HG03439 (cell line): ENCODE measurements around the gene MTA3.

ENCODE experiments used
- ATAC-seq: cut with Tn5 transposase; IDR thresholded peaks from one replicate; pipeline ENCODE4 v1.9.1; 2021; ENCODE audit warnings: mild to moderate bottlenecking, moderate library complexity; ENCODE audit not compliant: unreplicated experiment

The MTA3 gene

DNA sequence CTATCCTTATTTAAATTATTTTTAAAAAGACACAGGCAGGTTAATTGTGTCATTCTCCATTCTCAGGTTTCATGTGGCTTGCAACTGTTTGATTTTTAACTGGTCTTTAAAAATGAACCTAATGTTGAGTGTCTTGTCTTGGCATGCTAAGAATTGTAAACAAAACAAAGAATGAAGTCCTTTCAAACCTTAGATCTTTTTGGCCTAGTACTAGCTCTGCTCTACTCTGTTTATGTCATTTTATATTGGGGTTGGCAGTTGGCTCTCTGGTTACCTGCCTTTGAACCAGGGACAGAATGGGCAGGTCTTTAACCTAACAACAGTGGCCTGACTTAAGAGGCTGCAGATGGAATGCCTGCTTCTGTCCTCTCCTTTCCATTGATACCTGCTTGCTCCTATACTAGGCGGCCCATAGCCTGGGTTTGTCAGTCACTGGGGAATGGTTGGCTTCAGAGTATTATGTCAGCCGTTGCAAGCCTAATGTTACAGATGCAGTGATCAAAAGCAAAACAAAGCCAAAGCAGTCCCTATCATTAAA, 85.5 kb downstream of the MTA3 start:
- ATAC-seq: no peak

DNA sequence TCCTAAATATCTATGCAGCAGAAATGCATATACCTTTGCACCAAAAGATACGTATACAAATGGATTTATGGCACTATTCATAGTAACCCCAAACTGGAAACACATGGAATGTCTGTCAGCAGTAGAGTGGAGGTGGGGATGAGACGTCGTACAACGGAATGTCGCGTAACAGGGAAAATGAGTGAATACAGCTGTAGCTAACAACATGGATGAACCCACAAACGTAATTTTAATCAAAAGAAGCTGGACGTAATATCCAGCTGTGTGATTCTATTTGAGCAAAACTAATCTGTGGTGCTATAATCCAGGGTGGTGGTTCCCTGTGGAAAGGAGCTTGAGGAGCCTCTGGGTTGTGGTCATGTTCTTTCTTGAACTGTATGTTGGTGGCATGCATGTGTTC, 89.9 kb downstream of the MTA3 start:
- ATAC-seq: no peak

DNA sequence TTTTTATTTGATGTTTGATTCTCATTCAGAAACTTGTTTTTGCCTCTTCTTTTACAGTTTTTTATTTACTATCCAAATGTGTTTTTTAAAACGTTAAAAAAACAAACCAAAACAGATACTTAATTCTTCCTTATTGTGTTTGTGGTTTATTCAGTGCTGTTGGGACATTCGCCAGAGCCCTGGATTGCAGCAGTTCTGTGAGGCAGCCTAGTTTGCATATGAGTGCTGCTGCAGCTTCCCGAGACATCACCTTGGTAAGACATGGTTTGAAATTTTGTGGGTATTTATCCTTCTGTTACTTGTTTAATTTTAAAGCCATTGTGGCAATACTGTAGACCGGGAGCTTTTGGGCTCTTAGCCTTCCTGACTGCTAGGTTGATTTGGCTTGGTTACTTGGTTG, 91.2 kb downstream of the MTA3 start:
- ATAC-seq: no peak

DNA sequence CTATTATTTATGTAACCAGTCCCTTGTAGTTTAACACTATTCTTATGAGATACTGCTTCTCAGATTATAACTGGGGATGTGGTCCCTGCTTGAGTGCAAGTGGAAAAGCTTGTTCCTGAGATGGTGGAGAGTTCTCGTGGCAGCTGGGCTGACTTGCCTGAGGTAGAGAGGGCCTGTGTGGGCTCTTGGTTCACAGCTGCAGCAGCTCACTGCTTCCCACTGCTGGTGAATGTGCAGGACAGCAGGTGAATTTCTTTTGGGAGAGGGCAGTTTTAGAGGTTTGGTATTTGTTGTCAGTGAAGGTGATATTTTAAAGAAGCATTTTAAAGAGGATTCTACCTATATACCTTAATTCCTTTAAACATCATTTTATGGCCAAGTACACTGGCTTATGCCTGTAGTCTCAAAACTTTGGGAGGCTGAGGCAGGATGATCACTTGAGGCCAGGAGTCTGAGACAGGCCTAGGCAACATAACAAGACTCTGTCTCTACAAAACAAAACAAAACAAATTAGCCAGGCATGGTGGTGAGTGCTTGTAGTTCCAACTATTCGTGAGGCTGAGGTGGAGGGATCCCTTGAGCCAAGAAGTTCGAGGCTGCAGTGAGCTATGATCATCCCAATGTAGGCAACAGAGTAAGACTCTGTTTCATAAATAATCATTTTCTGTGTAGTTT, 94.8 kb downstream of the MTA3 start:
- peak; percentile 90 for ATAC-seq

DNA sequence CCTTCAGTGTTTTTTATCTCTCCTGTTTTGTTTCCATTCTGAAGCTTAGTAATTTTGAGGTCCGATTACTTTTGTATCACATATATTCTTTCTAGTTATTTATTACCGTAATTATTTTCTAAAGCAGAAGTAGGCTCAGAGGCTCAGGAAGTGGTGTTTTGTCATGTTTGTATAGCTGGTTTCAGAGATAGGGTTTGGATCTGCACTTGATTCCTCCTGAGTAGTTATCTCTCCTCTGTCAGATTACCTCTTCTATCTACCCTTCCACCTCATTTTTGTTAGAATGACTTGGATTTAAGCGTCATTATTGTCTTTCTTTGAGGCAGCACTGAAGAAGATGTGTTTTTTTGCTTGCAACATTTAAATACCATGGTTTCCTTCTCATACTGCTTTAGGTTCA, 95.4 kb downstream of the MTA3 start:
- no peak for ATAC-seq

DNA sequence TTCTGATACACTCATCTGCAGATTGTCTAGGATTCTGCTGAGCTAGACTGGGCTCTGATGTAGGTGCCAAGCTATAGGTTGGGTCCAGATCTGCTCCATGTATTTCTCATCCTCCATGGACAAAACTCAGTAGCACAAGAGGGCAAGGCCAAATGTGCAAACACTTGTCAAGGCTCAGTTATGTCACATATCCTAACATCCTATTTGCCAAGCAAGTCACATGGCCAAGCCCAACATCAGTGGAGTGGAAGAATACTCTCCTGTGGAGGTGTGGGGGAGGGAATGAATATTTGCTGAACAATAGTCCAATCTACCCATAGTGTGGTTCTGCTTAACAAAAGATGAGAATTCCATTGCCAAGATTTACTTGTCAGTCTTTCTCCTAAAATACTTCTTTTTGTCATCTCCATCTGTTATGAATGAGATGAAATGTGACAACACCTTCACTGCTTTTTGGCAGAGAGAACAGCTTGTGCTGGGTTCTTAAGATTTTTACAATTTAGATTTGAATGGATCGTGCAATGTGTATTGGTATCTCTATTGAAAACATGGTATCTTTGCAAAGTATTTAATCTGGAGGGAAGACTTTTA, 105.7 kb downstream of the MTA3 start:
- no peak for ATAC-seq

DNA sequence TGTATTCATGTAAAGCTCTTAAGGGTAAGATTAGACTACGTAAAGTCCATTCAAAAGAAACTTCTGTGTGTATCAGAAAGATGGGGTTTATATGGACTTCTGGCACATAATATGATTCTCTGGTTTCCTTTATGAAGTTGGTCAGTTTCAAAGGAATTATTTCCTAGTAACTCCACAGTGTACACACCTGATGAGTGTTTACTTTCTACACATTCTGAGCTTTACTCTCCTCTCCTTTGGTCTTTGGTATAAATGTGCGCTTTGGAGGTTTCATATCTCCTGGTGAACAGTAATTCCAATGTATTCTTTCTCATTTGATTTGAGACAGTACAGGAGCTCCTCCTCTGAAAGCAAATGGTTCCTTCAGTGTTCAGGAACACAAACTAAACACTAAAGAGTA, 107.4 kb downstream of the MTA3 start:
- no peak for ATAC-seq

DNA sequence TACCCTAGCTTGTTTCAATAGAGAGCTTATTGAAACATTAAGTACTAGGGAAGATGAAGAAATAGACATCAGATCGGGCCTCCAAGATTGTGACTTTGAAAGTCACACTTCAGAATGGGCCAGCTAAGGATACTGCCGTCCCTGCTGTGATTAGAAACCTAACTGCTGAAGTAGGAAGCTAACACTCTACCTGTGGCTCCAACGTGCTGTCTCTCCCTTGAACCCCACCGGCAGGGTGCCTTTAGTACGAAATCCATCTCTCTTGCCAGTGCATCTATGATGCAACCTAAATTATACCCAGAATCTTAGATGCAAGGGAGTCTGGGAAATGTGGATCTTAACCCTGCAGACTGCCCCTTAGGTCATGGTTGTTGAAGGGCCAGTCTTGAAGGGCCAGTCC, 116.9 kb downstream of the MTA3 start:
- ATAC-seq: no peak

DNA sequence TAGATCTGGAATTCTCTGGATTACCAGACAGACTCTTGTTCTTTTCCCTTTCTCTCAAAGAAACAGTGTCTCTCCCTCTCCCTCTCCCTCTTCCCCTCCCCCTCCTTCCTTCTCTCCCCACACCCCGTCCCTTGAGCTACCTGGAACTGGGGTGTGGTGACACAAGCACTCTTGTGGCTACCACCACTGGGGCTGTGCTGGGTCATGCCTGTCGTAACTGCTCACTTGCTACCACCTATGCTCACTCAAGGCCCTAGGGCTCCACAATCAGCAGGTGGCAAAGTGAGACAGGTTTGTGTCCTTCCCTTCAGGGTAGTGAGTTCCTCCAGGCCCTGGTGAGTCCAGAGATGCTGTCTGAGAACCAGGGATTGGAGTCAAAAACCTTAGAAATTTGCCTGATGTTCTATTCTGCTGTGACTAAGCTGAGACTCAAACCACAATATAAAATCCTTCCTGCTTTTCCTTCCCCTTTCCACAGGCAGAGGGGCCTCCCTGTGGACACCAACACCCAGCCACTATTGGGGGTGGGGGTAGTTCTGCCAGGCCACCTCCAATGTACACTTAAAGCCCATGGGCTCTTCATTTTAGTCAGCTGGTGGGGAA, 124.7 kb downstream of the MTA3 start:
- no peak for ATAC-seq

DNA sequence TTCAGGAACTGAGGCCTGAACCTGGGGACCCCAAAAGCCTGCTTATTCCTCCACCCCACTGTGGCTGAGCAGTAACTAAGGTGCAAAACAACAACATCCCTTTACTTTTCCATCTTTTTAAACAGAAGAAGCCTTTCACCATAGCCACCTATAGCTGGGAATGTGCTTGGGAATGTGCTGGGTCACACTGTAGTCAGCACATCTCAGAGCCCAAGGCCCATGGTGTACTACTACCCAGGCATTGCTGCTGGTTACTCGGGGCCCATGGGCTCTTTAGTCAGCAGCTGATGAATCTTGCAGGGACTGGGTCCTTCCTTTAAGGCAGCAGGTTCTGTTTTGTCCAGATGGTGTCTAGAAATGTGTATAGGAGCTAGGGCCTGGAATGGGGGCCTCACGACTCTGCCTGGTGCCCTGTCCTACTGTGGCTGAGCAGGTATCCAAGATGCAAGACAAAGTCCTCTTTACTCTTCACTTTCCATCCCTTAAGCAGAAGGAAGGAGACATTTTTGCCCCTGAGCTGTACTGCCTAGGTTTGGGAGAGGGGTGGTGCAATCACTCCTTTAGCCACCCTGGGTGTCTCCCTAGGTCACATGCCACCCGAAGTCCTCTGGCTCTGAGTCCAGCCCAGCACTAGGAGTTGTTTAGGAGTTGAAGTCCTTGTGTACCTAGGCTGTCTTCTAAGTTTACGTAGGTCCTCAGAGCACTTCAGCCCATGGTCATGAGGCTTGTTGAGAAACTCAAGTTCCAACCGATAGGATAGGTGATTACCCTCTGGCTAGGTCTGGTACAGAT, 125.5 kb downstream of the MTA3 start:
- no peak for ATAC-seq

DNA sequence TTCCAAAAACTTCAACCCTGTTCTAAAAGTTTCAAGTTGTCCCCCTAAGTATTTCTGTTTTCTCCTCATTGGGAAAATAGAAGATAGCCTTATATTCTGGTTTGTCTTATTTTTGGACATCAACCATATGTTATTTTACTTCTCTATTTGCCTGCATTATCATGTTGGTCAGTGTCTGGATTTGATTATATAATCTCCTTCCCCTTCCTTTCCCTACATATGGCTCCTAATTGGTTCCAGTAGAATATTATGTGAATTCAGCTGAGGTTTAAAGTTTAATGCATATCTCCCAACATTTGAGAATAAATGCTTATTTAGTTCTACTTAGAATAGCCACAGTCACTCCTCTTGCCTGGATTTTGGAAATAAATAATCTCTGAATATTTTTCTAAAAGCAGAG, 128.6 kb downstream of the MTA3 start:
- ATAC-seq: no peak

DNA sequence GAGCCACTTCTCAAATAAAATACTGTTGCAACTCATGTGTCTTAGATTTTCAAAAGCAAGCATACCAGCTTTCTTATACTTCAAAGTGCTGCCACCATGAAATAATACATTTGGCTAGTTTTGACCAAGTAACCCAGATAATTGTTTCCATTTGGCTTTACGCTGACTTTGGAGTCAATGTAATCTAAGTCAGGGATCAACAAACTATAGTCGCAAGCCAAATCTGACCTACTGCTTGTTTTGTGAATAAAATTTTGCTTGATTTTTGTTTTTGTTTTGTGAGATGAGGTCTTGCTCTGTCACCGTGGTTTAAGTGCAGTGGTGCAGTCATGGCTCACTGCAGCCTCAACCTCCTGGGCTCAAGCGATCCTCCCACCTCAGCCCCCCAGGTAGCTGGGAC, 130.5 kb downstream of the MTA3 start:
- ATAC-seq: no peak

DNA sequence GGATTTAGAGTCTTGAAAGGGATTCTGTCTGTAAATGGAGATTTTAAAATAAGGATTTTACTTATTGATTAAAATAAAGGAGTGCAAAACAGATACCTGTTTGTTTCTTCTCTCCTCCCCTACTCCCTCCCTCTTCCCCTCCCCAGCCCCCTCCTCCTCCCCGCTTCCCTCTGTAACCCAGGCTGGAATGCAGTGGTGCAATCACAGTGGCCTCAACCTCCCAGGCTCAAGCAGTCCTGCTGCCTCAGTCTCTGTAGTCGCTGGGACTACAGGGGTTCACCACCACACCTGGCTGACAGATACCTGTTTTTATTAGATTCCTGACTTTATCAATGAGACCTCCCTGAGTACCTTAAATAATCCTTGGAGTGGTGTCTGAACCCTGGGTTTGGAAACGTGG, 138.4 kb downstream of the MTA3 start:
- ATAC-seq: no peak

DNA sequence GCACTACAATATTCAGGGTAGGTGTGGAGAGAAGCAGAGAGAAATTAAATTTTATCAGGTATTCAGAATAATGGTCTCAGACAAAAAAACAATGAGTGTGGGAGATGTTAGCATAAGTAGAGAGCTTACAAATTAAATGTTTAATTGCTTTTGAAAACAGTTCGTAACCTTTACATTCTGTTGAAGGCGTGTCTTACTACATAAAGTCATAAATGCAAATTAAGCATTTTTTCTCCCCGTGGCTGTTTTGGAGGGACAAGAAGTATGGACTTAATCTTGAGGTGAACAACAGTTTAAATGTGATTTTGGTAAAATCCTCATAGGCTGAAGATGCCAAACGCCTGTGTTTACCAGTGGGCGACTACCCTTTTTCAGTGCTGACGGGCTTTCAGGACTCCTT, 139.7 kb downstream of the MTA3 start:
- ATAC-seq: no peak

DNA sequence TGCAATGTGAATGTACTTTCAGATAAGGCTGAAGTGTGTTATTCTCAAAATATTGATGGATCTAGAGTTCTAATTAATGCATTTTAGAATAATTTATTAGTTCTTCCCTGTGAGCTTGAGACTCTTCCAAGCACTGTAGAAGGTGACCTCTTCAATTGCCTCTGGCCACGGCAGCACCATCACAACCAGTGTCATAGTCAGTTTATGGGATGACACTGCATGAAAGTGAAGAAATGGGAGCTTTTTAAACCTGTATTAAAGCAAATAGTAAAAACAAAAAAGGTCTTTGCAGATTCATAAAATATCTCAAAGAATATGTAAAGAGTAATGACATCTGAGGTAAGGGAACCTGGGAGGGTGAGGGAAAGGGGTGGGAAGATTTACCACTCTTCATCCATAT, 143.5 kb downstream of the MTA3 start:
- no peak for ATAC-seq

DNA sequence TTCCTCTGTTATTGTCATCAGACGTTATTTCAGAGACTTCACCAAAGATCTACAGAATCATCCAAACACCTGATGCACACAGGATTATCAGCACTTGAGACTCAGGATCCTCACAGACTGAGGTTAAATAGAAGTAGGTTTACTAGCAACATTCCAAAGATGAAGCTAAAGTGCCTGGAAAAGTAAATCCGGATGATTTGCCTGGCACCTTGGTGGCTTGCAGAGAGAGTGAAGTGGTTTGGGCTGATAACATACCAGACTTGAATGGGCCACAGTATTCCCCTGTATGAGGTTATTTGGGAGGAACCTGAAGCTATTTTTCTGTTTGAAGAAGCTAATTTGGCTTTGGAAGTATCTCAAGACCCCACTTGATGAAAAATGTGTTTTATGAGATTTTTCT, 144.5 kb downstream of the MTA3 start:
- ATAC-seq: no peak

DNA sequence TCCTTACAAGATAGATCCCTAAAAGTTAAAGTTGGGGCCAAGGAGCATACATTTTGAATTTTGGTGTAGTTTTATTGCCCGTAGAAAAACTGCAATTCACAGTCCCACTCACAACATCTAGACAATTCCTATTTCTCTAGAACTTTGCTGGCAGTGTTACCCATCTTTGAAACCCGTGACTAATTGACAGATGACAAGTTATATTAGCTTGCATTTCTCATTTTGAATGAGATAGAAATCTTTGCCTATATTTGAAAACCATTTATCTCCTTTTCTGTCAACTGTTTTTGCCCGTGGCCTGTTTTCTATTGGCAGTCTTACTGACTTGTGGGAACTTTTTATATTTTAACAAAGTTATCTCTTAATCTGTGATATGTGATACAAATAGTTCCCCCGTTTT, 145.5 kb downstream of the MTA3 start:
- ATAC-seq: no peak

DNA sequence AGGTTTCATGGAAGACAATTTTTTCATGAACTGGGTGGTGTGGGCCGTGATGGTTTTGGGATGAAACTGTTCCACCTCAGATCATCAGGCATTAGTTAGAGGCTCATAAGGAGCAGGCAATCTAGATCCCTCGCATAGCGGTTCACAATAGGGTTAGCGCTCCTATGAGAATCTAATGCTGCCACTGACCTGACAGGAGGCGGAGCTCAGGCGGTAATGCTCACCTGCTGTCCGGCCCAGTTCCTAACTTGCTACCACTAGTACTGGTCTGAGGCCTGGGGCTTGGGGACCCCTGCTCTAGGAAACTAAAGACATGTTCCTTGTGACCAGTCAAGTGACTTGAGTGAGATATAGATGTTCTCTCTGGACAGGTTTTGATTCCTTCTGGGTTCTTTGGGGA, 146.3 kb downstream of the MTA3 start:
- no peak for ATAC-seq

DNA sequence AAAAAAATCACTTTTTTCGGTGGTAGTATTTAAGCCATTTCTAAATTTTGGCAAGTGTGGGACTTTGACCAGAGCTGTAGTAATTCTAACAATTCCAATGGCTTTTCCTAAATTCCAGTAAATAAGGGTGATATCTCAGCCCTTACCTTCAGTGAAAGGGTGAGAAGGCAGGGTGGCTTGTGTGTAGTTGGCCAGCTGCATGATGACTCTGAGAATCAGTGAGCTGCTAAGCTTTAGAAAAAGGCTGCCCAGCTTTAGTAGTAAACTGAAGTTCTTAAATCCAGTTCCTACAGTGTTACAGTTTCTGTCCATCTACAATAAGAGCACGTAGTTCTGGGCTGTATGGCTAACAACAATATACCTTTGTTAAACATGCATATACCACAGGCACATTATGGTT, 153.5 kb downstream of the MTA3 start:
- no peak for ATAC-seq

DNA sequence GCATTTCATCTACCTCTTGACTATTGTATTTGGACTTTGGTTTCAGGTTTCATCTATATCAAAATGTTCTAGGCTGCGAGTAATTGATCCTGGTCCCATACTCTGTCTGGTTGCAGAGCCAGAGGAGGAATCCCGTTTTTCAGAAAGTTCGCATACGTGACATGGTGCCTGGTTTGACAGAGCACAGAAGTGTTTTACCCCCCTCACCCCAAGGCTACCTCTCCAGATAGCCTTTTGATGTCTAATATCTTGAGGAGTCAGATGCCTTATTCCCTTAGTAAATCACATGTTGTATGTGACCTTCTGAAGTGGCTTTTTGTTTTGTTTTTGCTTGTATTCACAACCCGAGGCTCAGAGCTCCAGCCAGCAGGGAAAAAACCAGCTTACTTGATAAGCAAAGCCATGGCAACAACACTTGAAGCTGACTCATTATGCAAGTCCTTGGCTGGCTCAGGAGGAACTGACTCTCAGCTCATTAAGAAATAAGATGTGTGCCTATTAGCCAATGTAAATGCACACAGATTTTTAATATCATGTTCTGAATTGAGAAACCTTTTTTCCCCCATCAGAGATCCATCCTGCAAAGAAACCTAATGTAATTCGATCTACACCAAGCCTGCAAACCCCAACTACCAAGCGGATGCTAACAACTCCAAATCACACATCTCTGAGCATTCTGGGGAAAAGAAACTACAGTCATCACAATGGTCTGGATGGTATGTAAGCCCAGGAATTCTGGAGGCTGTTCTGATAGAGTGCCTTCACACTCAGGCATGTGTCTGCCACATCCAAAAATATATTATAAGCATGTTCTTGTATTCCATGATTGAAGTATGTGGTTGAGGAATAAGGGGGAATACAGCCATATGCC, 154.1 kb downstream of the MTA3 start:
- peak; percentile 91 for ATAC-seq

DNA sequence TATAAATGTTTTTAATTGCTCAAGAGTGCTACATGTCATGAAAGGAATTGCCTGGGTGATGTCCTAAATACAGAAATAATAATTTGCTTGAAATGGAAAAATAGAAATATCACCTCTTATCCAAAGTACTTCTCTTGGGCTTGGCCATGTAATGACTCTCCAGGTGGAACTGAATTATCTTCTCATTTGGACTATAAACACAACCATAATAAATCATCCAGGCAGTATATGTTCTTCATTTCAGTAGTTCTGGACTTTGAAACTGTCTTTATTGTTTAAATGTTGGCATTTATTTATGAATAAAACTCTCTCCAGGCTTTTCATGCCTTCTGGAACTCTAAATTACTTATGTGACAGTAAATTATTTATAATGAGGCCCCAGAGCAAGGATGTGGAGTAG, 155.0 kb downstream of the MTA3 start:
- no peak for ATAC-seq
